GM19099 (cell line): ENCODE data around the gene FARSB.

Experiments
- POLR2A ChIP-seq: IDR thresholded peaks from 3 replicates; pipeline ENCODE4 v1.6.1; 2011; ENCODE audit warnings: low read depth; ENCODE audit not compliant: insufficient read length; ENCODE audit errors: extremely low read depth

FARSB gene

DNA sequence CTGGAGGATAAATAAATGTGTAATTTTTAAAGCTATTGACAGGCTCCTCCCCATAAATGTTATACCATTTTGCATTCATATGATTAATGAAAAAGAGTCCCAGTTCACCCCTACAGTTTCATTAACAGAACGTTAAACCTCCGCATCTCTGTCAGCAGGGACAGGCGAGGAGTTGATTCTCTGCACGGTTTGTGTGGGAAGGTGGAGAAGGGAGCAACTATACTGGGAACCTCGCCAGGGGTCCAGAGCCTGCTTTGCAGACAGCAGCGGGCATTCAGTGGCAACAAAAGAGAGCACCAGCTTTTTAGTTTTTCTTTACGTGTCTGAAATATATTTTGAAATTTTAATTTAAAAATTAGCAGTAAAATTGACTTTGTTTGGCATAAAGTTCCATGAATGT lies 101.4 kb downstream of the FARSB start:
- no peak for TF ChIP-seq POLR2A

DNA sequence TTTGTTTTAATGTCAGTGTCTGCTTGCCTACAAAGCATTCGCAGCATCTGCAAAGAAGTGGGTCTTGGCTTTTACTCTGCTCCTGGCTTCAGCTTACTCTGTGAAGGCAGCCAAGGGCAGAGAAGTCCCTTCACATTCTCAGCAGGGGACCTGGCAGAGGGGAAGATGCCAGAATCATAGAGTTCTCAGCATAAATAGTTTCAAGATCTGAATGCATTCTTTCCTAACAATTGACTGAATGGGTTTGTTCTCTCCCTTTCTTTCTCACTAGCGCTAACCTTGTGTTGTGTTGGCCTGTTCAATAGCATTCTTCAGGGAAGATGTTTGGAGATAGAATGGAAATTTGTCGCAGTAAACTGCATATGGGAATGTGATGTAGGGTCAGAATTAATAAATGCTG lies 106.9 kb downstream of the FARSB start:
- TF ChIP-seq POLR2A = no peak

DNA sequence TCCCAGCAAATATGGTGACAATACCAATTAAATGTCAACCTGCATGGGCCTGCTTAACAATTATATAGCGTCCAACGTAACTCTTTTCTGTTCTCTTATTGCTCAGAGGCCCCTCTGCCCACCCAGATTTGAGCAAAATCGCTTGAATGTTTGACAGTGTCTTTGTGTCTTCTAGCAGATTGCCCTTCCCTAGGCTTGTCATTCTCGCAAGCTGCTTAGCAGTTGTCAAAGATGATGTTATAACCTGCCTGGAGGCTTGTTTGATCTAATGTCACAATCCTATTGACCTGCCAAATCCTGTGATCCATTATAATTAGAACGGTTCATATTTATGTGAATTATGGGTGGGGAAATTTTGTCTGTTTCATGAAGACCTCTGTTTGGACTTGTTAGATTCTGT lies 108.8 kb downstream of the FARSB start:
- no peak for TF ChIP-seq POLR2A

DNA sequence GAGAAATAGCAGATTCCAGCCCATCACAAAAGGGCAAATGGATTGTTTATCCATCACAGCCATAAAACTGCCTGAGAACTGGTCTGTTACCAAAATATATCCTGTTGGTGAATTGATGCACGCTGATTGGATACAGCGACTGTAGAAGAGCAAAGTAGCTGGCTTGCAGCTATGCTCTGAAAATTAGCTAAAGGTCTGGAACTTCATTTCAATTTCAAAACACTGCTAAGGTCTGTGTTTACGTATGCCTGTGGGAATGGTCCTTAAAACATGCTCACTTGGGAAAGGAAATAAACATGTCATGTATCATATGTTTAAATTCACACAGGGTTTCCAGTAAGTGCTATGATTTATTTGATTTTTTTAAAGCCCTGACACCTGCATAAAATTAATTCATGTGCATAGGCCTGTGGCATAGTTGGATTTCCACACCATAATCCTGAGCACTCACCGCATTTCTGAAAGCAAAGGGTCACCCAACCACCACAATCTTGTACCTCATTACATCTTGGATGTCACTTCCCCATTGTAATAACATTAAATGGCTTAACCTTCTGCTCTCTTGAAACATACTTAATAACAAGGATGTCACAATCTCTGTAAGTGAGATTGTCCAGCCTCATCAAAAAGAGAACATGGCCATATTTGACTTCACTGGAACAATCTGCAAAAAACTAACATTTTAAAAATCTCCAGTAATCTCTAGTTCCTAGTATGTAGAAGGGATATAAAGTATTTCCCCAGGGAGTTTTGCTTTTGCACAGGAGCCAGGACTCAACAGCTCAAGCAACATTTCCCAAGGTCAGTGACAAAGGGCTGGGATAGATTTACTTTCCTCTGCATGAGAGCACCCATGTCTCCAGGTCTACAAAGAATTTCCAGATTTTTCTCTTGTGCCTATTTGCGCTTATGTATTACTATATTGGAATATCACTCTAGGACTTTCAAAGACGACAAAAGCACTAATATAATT lies 109.8 kb downstream of the FARSB start:
- no peak for TF ChIP-seq POLR2A

DNA sequence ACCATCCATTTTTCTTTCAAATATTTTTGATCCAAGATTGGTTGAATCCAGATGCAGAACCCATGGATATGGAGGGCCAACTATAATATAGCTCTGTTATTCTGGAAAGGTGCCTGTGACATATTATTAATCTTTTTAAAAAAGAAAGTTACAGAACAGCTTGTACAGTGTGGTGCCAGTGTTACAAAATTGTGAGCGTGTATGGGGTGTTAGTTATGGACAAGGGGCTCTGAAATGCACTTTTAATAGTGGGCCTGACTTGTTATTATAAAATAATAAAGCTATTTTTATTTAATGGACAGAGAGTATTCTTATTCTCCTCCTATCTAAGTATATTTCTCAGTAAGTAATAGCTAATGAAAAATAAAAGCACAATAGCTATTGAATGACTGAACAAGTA lies 111.2 kb downstream of the FARSB start:
- TF ChIP-seq POLR2A = no peak

DNA sequence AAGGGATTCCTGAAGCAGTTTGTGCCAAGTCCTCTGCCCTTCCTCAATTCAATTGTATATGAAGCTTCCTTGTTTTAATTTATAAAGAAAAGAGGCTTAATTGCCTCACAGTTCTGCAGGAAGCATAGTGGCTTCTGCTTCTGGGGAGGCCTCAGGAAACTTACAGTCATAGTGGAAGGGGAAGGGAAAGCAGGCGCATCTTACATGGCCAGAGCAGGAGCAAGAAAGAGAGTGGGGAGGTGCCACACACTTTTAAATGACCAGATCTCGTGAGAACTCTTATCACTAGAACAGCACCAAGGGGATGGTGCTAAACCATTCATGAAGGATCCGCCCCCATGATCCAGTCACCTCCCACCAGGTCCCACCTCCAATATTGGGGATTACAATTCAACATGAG lies 117.4 kb downstream of the FARSB start:
- TF ChIP-seq POLR2A = no peak

DNA sequence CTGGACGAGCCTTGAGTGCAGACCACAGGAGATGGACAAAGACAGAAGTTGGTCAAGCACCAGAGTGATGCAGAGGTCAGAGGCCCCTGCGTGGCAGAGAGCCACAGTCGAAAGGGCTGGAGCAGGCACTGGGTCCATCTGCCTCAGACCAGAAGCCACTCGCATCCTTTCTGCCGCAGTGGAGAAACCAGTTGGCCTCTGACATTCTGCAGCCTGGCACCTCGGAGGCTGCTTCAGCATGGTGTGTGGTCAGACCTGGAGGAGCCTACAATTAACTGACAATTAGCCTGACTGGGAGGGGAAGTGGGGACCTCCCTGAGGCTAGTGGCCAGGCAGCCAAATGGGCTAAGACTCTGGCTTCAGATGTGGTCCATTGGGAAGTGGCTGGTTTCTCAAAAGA lies 120.4 kb downstream of the FARSB start:
- TF ChIP-seq POLR2A = no peak

DNA sequence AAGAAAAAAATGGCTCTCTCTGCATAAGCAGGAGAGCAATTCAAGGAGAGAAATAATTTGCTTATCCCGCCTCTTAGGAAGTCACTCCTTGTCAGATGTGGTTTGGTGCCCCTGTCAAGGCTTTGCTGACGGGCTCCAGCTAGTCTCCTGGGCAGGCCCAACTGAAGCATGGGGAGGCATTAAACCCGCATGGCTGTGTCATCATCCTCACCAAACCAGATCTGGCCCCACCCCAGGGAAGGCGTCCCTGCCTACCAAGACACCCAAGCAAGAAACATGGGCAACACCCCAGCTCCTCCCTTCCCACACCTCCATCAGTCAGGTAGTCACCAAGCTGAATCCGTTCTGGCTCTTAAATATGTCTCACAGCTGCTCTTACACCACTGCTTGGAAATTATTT lies 123.6 kb downstream of the FARSB start:
- no peak for TF ChIP-seq POLR2A

DNA sequence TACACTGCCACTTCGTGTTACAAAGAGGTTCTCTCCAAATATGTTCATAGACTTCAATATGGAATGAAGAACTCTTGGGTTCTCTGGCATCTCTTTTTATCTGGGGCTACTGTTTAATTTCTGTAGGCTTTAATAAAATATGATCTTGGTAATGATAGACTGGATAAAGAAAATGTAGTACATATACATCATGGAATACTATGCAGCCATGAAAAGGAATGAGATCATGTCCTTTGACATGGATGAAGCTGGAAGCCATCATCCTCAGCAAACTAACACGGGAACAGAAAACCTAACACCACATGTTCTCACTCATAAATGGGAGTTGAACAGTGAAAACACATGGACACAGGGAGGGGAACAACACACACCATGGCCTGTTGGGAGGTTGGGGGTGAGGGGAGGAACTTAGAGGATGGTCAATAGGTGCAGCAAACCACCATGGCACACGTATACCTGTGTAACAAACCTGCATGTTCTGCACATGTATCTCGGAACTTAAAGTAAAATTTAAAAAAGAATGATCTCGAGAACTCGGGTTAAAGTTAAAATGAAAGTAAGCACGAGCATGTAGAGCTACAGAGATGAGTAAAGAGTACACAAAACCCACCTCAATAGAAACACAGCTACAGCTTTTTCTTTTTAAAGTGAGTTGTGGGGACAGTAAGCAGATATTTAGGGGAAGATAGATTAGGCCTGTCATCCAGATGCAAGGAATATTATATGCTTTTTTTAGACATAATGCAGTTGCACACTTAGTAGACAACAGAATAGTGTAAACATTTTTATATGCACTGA lies 129.2 kb downstream of the FARSB start:
- no peak for TF ChIP-seq POLR2A

DNA sequence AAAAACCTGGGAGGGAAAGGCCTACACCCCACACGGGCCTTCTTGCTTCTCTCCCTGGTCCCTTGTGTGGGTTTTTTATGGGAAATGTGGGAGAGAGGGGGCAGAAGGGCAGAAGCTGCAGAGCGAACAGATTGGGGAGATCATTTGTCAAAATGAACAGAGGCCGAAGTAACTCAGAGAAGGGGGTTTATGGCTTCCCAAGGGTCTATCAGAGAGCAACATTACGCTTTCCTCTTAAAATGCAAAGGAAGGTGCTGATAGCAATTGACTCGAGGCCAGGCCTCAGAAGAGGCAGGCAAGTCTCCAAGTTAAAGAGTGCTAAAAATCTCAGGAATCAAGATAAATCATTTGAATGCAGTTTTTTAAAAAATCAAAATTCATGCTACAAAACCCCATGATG lies 130.1 kb downstream of the FARSB start:
- TF ChIP-seq POLR2A = no peak

DNA sequence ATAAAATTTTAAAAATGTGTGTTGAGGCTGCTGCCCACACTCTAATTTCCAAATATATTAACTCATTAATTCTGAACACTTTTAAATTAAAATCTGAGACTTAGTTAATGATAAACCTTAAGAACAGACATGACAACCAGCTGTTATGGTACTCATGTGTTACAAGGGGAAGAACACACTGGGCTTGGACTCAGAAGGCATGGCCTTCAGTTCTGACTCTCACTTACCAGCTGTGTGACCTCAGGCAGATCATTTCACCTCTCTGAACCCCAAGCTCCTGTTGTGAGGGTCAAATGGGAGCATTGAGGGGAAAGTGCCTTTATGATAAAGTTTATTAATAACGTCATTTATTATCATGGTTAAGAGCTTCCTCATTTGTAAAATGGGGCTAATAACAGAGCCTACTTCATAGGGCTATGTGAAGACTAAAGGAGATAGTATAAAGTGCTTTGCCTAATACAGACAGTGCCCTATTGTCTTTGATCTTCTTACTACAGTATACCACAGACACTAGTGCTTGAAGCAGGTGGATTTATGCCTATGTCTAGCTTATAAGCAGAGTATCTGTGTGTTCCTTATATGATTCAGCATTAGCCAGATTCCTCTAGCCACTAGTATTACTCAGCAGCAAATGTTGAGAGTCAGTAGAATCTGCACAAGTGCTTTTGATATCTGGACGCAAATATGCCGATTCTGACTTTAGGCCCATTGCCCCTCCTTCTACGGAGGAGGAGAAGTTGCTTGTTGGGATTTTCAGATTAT lies 131.9 kb downstream of the FARSB start:
- no peak for TF ChIP-seq POLR2A

DNA sequence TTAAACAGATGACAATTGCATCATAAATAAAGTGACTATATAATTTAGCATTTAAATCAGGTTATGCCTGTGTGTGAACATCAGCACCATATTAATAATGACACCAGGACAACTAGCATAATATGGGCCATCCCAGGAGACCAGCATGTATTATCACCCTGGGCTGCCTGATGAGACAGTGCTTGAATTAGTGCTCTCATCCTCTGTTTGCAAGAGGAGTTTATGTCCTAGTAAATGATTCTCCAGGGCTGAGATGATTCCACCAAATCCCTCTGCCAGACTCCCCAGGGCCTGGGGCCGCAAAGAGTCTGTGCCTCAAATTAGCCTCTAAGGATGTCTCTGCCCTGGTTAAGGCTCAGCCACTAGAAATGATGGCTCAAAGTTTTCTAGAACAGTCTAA lies 133.8 kb downstream of the FARSB start:
- TF ChIP-seq POLR2A = no peak

DNA sequence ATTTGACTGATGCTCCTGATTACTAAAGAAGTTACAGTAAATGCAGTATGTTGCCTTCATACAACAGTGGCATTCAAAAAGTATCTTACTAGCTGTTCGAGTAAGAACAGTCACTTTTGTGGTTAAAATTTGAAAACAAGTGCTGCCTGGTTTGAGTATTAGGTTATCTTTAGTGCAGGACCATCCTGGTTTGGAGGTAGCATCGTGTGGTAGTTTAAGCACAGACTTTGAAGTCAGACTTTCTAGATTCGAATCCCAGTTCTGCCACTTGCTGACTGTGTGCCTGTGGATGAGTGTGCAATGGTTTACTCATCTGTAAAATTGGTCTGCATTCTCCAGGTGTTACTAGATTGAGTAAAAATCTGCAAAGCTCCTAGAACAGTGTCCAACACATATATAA lies 134.8 kb downstream of the FARSB start:
- no peak for TF ChIP-seq POLR2A
